ENCODE data around the gene ZNF420.
"Not testable (repeated sequence)": the region's sequence is repeated elsewhere in the genome, so short reads cannot be mapped to it uniquely, and the experiment has no call there.

ZNF420 gene

GRCh38 chr19:37077934-37078716 is at the start of gene ZNF420:
TSS of gene ZNF420 (plus strand) at chr19:37078433. CDS start at chr19:37089119, 10,686 bp downstream.
- DNase-seq, result peak; percentile 96

GRCh38 chr19:37045140-37045539 is 33.1 kb upstream of the ZNF420 start:
- DNase-seq, result no peak

GRCh38 chr19:37055330-37055729 is 22.9 kb upstream of the ZNF420 start:
- no peak for DNase-seq

GRCh38 chr19:37056776-37057175 is 21.5 kb upstream of the ZNF420 start:
- no peak for DNase-seq

- DNase-seq, result no peak
Measured at GRCh38 chr19:37059142-37059541, 19.1 kb upstream of the ZNF420 start.

GRCh38 chr19:37064886-37065285 is 13.3 kb upstream of the ZNF420 start:
- DNase-seq, result not testable (repeated sequence)

GRCh38 chr19:37074111-37074510 is 4.1 kb upstream of the ZNF420 start:
- DNase-seq, result no peak

- no peak for DNase-seq
Measured at GRCh38 chr19:37074819-37075362, 3.3 kb upstream of the ZNF420 start.

GRCh38 chr19:37076524-37076923 is 1.7 kb upstream of the ZNF420 start:
- not testable (repeated sequence) for DNase-seq

- DNase-seq, result no peak
Measured at GRCh38 chr19:37077501-37077933, 716 bp upstream of the ZNF420 start.

- no peak for DNase-seq
Measured at GRCh38 chr19:37078717-37079032, 442 bp downstream of the ZNF420 start.

GRCh38 chr19:37079238-37079637 is 1.0 kb downstream of the ZNF420 start:
- peak; percentile 30 for DNase-seq

- DNase-seq, result no peak
Measured at GRCh38 chr19:37082307-37082706, 4.1 kb downstream of the ZNF420 start.

GRCh38 chr19:37087110-37087509 is 8.9 kb downstream of the ZNF420 start:
- DNase-seq, result no peak

GRCh38 chr19:37095859-37096258 is 17.6 kb downstream of the ZNF420 start:
- peak; percentile 7 for DNase-seq

GRCh38 chr19:37098570-37098969 is 20.3 kb downstream of the ZNF420 start:
- no peak for DNase-seq

GRCh38 chr19:37104135-37104534 is 25.9 kb downstream of the ZNF420 start:
- DNase-seq, result not testable (repeated sequence)

GRCh38 chr19:37111753-37112152 is 33.5 kb downstream of the ZNF420 start:
- DNase-seq, result peak; percentile 33

- no peak for DNase-seq
Measured at GRCh38 chr19:37114001-37114400, 35.8 kb downstream of the ZNF420 start.

- DNase-seq, result not testable (repeated sequence)
Measured at GRCh38 chr19:37122093-37122492, 43.9 kb downstream of the ZNF420 start.

- peak; percentile 8 for DNase-seq
Measured at GRCh38 chr19:37127999-37128820, 50.0 kb downstream of the ZNF420 start.

GRCh38 chr19:37128821-37129177 is 50.6 kb downstream of the ZNF420 start:
- DNase-seq, result no peak

GRCh38 chr19:37136111-37136510 is 57.9 kb downstream of the ZNF420 start:
- DNase-seq, result no peak

GRCh38 chr19:37148214-37148613 is 70.0 kb downstream of the ZNF420 start:
- DNase-seq, result no peak
